HepG2 (cell line): Measurements from ENCODE around the gene MPZ. TPM values are rescaled to one million over a fixed set of nuclear protein-coding genes. Genes with fewer than 3 reads are reported as not detected.
A peak's percentile ranks its signal among the peaks of the same experiment; 100 is the strongest.

Source experiments
- ATAC-seq: fragments of 200-7000 bp; cut with Tn5 transposase; 3 replicates; pipeline ENCODE4 v1.9.1; 2020; ENCODE audit warnings: mild to moderate bottlenecking, moderate library complexity
- BruUV-seq: library from RNA; stranded (reverse); fragments of 400-500 nt; replicated peaks from 2 replicates; lab custom pipeline; 2021; lab: Mats Ljungman, UMichigan
- CTCF ChIA-PET: fragments of 300-600 bp; formaldehyde crosslinking; extraction: SDS; loops from one replicate; lab custom pipeline; 2021; ENCODE audit warnings: low total read pairs, inconsistent platforms, low intra/inter-chr PET ratio; lab: Yijun Ruan, JAX
- POLR2A ChIA-PET: fragments of 350-600 bp; sonication (Branson Sonifier 250); formaldehyde crosslinking; loops from one replicate; lab custom pipeline; 2020; ENCODE audit warnings: antibody characterized with exemption, inconsistent platforms; lab: Yijun Ruan, JAX
- DNase-seq: peaks from one replicate; pipeline ENCODE4 v3.0.0-alpha.2; 2015; ENCODE audit warnings: low spot score
- FAIRE-seq: peaks from 3 replicates; lab custom pipeline; 2011; peaks lifted over from hg19 to GRCh38; lab: Jason Lieb, UNC
- H2AFZ ChIP-seq: one replicate; pipeline ENCODE4 v1.6.1; 2011; ENCODE audit warnings: low read length, inconsistent platforms
- H3K27ac ChIP-seq: fragments of 300-600 bp; 3 replicates; pipeline ENCODE4 v1.8.0; 2011; ENCODE audit warnings: mixed run types, mild to moderate bottlenecking, mixed read lengths, low read length, inconsistent platforms; ENCODE audit not compliant: insufficient read depth; ENCODE audit errors: extremely low read length
- H3K27me3 ChIP-seq, 2 experiments: fragments of 200-600 bp in 1 of 2; 2 replicates in 1 of 2; 3 replicates in 1 of 2; pipeline versions ENCODE4 v1.6.0 to v1.8.0; 2011; ENCODE audit warnings: low read length in 2 of 2, mild to moderate bottlenecking in 2 of 2, moderate library complexity in 2 of 2, inconsistent platforms in 1 of 2; ENCODE audit not compliant: insufficient read depth in 2 of 2, control insufficient read depth in 1 of 2
- H3K36me3 ChIP-seq, 2 experiments: fragments of 200-600 bp in 1 of 2; replicated peaks in 1 of 2; 2 replicates in 1 of 2; 3 replicates in 1 of 2; pipeline versions ENCODE4 v1.5.1 to v1.8.0; 2011; ENCODE audit warnings: low read length in 2 of 2, inconsistent platforms in 1 of 2; ENCODE audit not compliant: insufficient read depth in 2 of 2, control insufficient read depth in 1 of 2
- H3K4me1 ChIP-seq: 2 replicates; pipeline ENCODE4 v1.5.1; 2012; ENCODE audit warnings: low read length, inconsistent platforms; ENCODE audit not compliant: insufficient read depth
- H3K4me2 ChIP-seq: 2 replicates; pipeline ENCODE4 v1.6.0; 2011; ENCODE audit warnings: low read depth, low read length, inconsistent platforms
- H3K4me3 ChIP-seq, 3 experiments: fragments of 200-600 bp in 1 of 3; sonication (generic), shearing (Covaris generic) in 1 of 3; replicated peaks in 1 of 3; 2 replicates each; pipeline ENCODE4 v1.5.1; 2011 to 2016; ENCODE audit warnings: low read length in 3 of 3, inconsistent platforms in 2 of 3, low read depth in 2 of 3, mild to moderate bottlenecking in 2 of 3, control low read depth in 1 of 3, mixed read lengths in 1 of 3; ENCODE audit not compliant: insufficient read depth in 1 of 3
- H3K79me2 ChIP-seq: one replicate; pipeline ENCODE4 v1.6.1; 2011; ENCODE audit warnings: low read length, inconsistent platforms; ENCODE audit not compliant: insufficient read depth
- H3K9ac ChIP-seq: 2 replicates; pipeline ENCODE4 v1.6.0; 2011; ENCODE audit warnings: mild to moderate bottlenecking, low read depth, low read length, inconsistent platforms; ENCODE audit not compliant: insufficient read depth
- H3K9me3 ChIP-seq: 2 replicates; pipeline ENCODE4 v1.5.1; 2012; ENCODE audit warnings: mild to moderate bottlenecking, low read length
- H4K20me1 ChIP-seq: 2 replicates; pipeline ENCODE4 v1.6.0; 2011; ENCODE audit warnings: inconsistent platforms, mild to moderate bottlenecking, low read length, moderate library complexity; ENCODE audit not compliant: insufficient read depth
- BCLAF1 ChIP-seq: fragments of 450-650 bp; IDR thresholded peaks from 2 replicates; pipeline ENCODE4 v1.6.1; 2017; ENCODE audit warnings: mild to moderate bottlenecking
- ETV6 ChIP-seq: sonication (generic); formaldehyde crosslinking; conservative IDR thresholded peaks from 2 replicates; pipeline ENCODE4 v1.4.0; 2020; ENCODE audit warnings: missing genetic modification reagents
- HNF1B ChIP-seq: sonication (generic); formaldehyde crosslinking; IDR thresholded peaks from 2 replicates; pipeline ENCODE4 v1.5.1; 2020; ENCODE audit warnings: mild to moderate bottlenecking, moderate library complexity, missing genetic modification reagents
- MTERF4 ChIP-seq: sonication (generic); formaldehyde crosslinking; IDR thresholded peaks from 2 replicates; pipeline ENCODE4 v1.8.0; 2023; ENCODE audit warnings: mild to moderate bottlenecking, missing genetic modification reagents
- NFAT5 ChIP-seq: sonication (generic); formaldehyde crosslinking; IDR thresholded peaks from 2 replicates; pipeline ENCODE4 v1.4.0; 2020; ENCODE audit warnings: missing genetic modification reagents
- NFRKB ChIP-seq: fragments of 450-650 bp; IDR thresholded peaks from 2 replicates; pipeline ENCODE4 v1.6.1; 2017
- ZBTB25 ChIP-seq: IDR thresholded peaks from 2 replicates; pipeline ENCODE4 v1.6.1; 2018; ENCODE audit warnings: missing genetic modification reagents
- ZNF513 ChIP-seq: sonication (generic); formaldehyde crosslinking; conservative IDR thresholded peaks from 2 replicates; pipeline ENCODE4 v1.5.0; 2020; ENCODE audit warnings: missing genetic modification reagents
- WGBS: methylation state at CpG from one replicate; pipeline ENCODE4 v1.1.6; 2017; ENCODE audit warnings: low lambda C conversion rate; 5-methylcytosine and 5-hydroxymethylcytosine counted together
- in situ Hi-C: cut with HindIII; loops from 2 replicates; pipeline ENCODE4 v1.10.0; 2017; ENCODE audit warnings: low pct_unique_long_range_greater_than_20kb; ENCODE audit not compliant: extremely low pct_ligation_motif_present
- intact Hi-C: fragments of 100-400 bp; cut with micrococcal nuclease; formaldehyde crosslinking; loops from one replicate; pipeline ENCODE4 v1.10.0; 2022; ENCODE audit not compliant: unreplicated experiment
- polyA plus RNA-seq, 8 experiments: library from polyadenylated mRNA; depleted of rRNA in 3 of 8; stranded (reverse) in 7 of 8; unstranded in 1 of 8; fragments of >200 nt; fragmentation: Illumina TruSeq in 4 of 8; extraction: Trizol in 4 of 8; gene quantifications; 2 replicates each; pipeline versions ENCODE4 v1.2.1 to v1.2.3, GENCODE V29; 2011 to 2016; ENCODE audit warnings: low read depth in 4 of 8, missing spikeins in 1 of 8, mixed read lengths in 1 of 8; ENCODE audit not compliant: insufficient read depth in 1 of 8
- total RNA-seq, 5 experiments: library from RNA; depleted of rRNA; stranded (reverse); fragments of >200 nt; fragmentation: Illumina TruSeq; extraction: Trizol; gene quantifications; 2 replicates each; pipeline ENCODE4 v1.2.3, GENCODE V29; 2016; ENCODE audit warnings: low read depth in 1 of 5

The MPZ gene
- total and polyA plus RNA-seq, 2 of the 13 experiments (the other 11 are each of a cell fraction or from before 2014, with no cell fraction given): 18.3 to 24.6 TPM

- FAIRE-seq: no peak
- H3K9ac ChIP-seq: peak overlapping the region; percentile 96
- BruUV-seq: TSS peak; percentile 97
- H3K4me1 ChIP-seq: peaks cover 76% of the 10 kb centered on the region
- no peaks in the 10 kb centered on the region; a peak in 1 of 5 replicates for H3K36me3 ChIP-seq
- no peaks in the 10 kb centered on the region for H3K9me3 ChIP-seq
- peak; percentile 37 for ATAC-seq
- ChIA-PET CTCF (no interaction called here), POLR2A (interaction anchor here (0.5 to 2.9 kb wide), 27 partner anchors 8 to 300 kb away, joined by 3 to 75 read pairs (median 6); partner anchors contain the start of genes ADAMTS4, APOA2, B4GALT3 and CFAP126)
- WGBS: 3% methylated on average over 28 of the region's 28 CpGs
- peaks cover 3% of the 10 kb centered on the region; the same call in 1 of the 2 replicates for H4K20me1 ChIP-seq
- peak overlapping the region; percentile 100 for H3K4me2 ChIP-seq
- in situ Hi-C loops: no loop called here
- no peaks in the 10 kb centered on the region; a peak in 1 of 5 replicates for H3K27me3 ChIP-seq
- H3K4me3 ChIP-seq: peak overlapping the region; percentile 78 to 92 (median 79)
- H3K79me2 ChIP-seq: peaks cover 26% of the 10 kb centered on the region
- intact Hi-C loops: loop anchor here (5.0 kb wide), 1 partner anchor 86 kb away; the partner anchor contains the start of gene TOMM40L
- peak overlapping the region; percentile 95 for H3K27ac ChIP-seq
- DNase-seq: peak; percentile 43
- H2AFZ ChIP-seq: no peak overlapping the region
- no peak for TF ChIP-seq HNF1B (CRISPR knock-in tag)
- peak; percentile 39; the same call in 1 of the 2 replicates for TF ChIP-seq NFAT5 (CRISPR knock-in tag)
- no peak for TF ChIP-seq BCLAF1
- no peak for TF ChIP-seq NFRKB
- TF ChIP-seq MTERF4 (CRISPR knock-in tag): 0 out of 2 replicates have a peak, but pooled peaks have one; percentile 58
- TF ChIP-seq ZBTB25: peak; percentile 5; the same call in 1 of the 2 replicates
- TF ChIP-seq ETV6 (CRISPR knock-in tag): no peak; the same call in 1 of the 2 replicates
- no peak for TF ChIP-seq ZNF513 (CRISPR knock-in tag)
Observed at GRCh38 chr1:161313554-161314200, 3.9 kb upstream of the MPZ start.
